ENCODE data around the gene CTDSPL.

DNA sequence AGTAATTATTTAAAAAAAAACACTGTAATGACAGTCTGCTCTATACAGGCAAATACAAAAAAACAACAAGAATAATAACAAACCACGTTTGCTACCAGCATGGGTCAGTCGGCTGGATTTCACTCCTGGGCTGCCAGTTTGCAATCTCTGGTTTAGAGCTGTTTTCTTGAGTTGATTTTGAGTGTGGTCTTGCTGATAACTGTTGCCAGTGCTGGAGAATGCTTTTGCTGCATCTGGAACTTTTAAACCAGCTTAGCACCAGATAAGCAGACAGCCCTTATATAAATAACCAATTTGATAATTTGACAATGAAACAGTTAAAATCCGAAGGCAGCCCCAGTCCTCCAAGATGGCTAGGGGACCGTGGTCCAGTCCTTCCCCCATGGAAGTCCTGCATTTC lies 14.0 kb upstream of the CTDSPL start:
- no peak for TF ChIP-seq CTCF (IDR thresholded peaks at IDR 0.05)
- no peak for TF ChIP-seq POLR2A (IDR thresholded peaks at IDR 0.05)
- no peak for TF ChIP-seq EP300 (IDR thresholded peaks at IDR 0.05; ENCODE audit: low read depth)
- TF ChIP-seq POLR2AphosphoS5 (IDR thresholded peaks at IDR 0.05) = no peak
